ENCODE data around the gene FGF14. TPM values are rescaled to one million over a fixed set of nuclear protein-coding genes. Genes with fewer than 3 reads are reported as not detected.

FGF14 gene
- total RNA-seq, 1 experiment from 2014 or later: 0.02 TPM

GRCh38 chr13:102333320-102334198 lies 68.3 kb downstream of the FGF14 start:
- Histone ChIP-seq H3K27me3 (no peaks in the 10 kb centered on the region), H3K9me3 (replicated peaks) (no peaks in the 10 kb centered on the region), H3K27ac (no peak overlapping the region), H3K4me1 (no peaks in the 10 kb centered on the region), H3K4me3 (no peak overlapping the region), H3K36me3 (no peaks in the 10 kb centered on the region)
- DNase-seq: no peak

GRCh38 chr13:102328909-102329308 lies 72.9 kb downstream of the FGF14 start:
- no peaks in the 10 kb centered on the region for H3K4me1 ChIP-seq
- no peak for DNase-seq
- H3K9me3 ChIP-seq (replicated peaks): no peaks in the 10 kb centered on the region
- no peaks in the 10 kb centered on the region for H3K27me3 ChIP-seq
- H3K36me3 ChIP-seq: no peaks in the 10 kb centered on the region
- H3K4me3 ChIP-seq: no peak overlapping the region
- H3K27ac ChIP-seq: no peak overlapping the region

- Histone ChIP-seq H3K27ac (no peak overlapping the region), H3K4me1 (no peaks in the 10 kb centered on the region)
- no peak for DNase-seq
These were observed 74.7 kb downstream of the FGF14 start for GRCh38 chr13:102327119-102327617.

GRCh38 chr13:102326381-102327118 lies 75.3 kb downstream of the FGF14 start:
- H3K9me3 ChIP-seq (replicated peaks): no peaks in the 10 kb centered on the region
- 0 out of 2 replicates have a peak, but pooled peaks cover 2% of the 10 kb centered on the region for H3K27me3 ChIP-seq
- no peak overlapping the region for H3K4me3 ChIP-seq
- no peak for DNase-seq
- no peaks in the 10 kb centered on the region for H3K36me3 ChIP-seq
- no peak overlapping the region for H3K27ac ChIP-seq
- no peaks in the 10 kb centered on the region for H3K4me1 ChIP-seq

More at GRCh38 chr13:102327119-102327617, 74.7 kb downstream of the FGF14 start:
- no peaks in the 10 kb centered on the region for H3K9me3 ChIP-seq (replicated peaks)
- 0 out of 2 replicates have a peak, but pooled peaks cover 2% of the 10 kb centered on the region for H3K27me3 ChIP-seq
- H3K36me3 ChIP-seq: no peaks in the 10 kb centered on the region
- no peak overlapping the region for H3K4me3 ChIP-seq

GRCh38 chr13:102325321-102325720 lies 76.5 kb downstream of the FGF14 start:
- Histone ChIP-seq H3K27me3 (0 out of 2 replicates have a peak, but pooled peaks cover 2% of the 10 kb centered on the region), H3K4me1 (no peaks in the 10 kb centered on the region), H3K36me3 (no peaks in the 10 kb centered on the region), H3K4me3 (no peak overlapping the region), H3K9me3 (replicated peaks) (no peaks in the 10 kb centered on the region), H3K27ac (no peak overlapping the region)
- no peak for DNase-seq

- Histone ChIP-seq H3K9me3 (replicated peaks) (no peaks in the 10 kb centered on the region), H3K4me3 (no peak overlapping the region), H3K27ac (no peak overlapping the region), H3K36me3 (no peaks in the 10 kb centered on the region), H3K4me1 (no peaks in the 10 kb centered on the region), H3K27me3 (0 out of 2 replicates have a peak, but pooled peaks cover 2% of the 10 kb centered on the region)
- DNase-seq: no peak
These were observed 78.3 kb downstream of the FGF14 start for GRCh38 chr13:102323505-102323904.

GRCh38 chr13:102323012-102323411 lies 78.8 kb downstream of the FGF14 start:
- Histone ChIP-seq H3K27ac (no peak overlapping the region), H3K4me1 (no peaks in the 10 kb centered on the region), H3K36me3 (no peaks in the 10 kb centered on the region), H3K9me3 (replicated peaks) (no peaks in the 10 kb centered on the region), H3K4me3 (no peak overlapping the region), H3K27me3 (0 out of 2 replicates have a peak, but pooled peaks cover 2% of the 10 kb centered on the region)
- no peak for DNase-seq

- no peaks in the 10 kb centered on the region for H3K9me3 ChIP-seq (replicated peaks)
- DNase-seq: no peak
- H3K4me1 ChIP-seq: no peaks in the 10 kb centered on the region
These were observed 79.6 kb downstream of the FGF14 start for GRCh38 chr13:102322211-102322610.

GRCh38 chr13:102318233-102318632 lies 83.6 kb downstream of the FGF14 start:
- Histone ChIP-seq H3K9me3 (replicated peaks) (no peaks in the 10 kb centered on the region), H3K36me3 (no peaks in the 10 kb centered on the region), H3K27ac (no peak overlapping the region), H3K4me3 (no peak overlapping the region), H3K4me1 (no peaks in the 10 kb centered on the region), H3K27me3 (0 out of 2 replicates have a peak, but pooled peaks cover 2% of the 10 kb centered on the region)
- no peak for DNase-seq

More at GRCh38 chr13:102322211-102322610, 79.6 kb downstream of the FGF14 start:
- Histone ChIP-seq H3K27me3 (0 out of 2 replicates have a peak, but pooled peaks cover 2% of the 10 kb centered on the region), H3K36me3 (no peaks in the 10 kb centered on the region), H3K4me3 (no peak overlapping the region), H3K27ac (no peak overlapping the region)

- H3K4me3 ChIP-seq: no peak overlapping the region
- no peaks in the 10 kb centered on the region for H3K4me1 ChIP-seq
- no peak overlapping the region for H3K27ac ChIP-seq
- no peaks in the 10 kb centered on the region for H3K9me3 ChIP-seq (replicated peaks)
- no peak for DNase-seq
- H3K36me3 ChIP-seq: no peaks in the 10 kb centered on the region
- H3K27me3 ChIP-seq: no peaks in the 10 kb centered on the region
These were observed 84.3 kb downstream of the FGF14 start for GRCh38 chr13:102317593-102317992.

GRCh38 chr13:102316732-102317131 lies 85.1 kb downstream of the FGF14 start:
- Histone ChIP-seq H3K27me3 (no peaks in the 10 kb centered on the region), H3K9me3 (replicated peaks) (no peaks in the 10 kb centered on the region), H3K4me1 (no peaks in the 10 kb centered on the region), H3K27ac (no peak overlapping the region), H3K4me3 (no peak overlapping the region), H3K36me3 (no peaks in the 10 kb centered on the region)
- DNase-seq: no peak

GRCh38 chr13:102312841-102313240 lies 89.0 kb downstream of the FGF14 start:
- H3K36me3 ChIP-seq: no peaks in the 10 kb centered on the region
- no peaks in the 10 kb centered on the region; the same call in 1 of the 2 replicates for H3K27me3 ChIP-seq
- no peaks in the 10 kb centered on the region for H3K4me1 ChIP-seq
- no peak overlapping the region for H3K27ac ChIP-seq
- no peak for DNase-seq
- no peak overlapping the region for H3K4me3 ChIP-seq
- no peaks in the 10 kb centered on the region for H3K9me3 ChIP-seq (replicated peaks)

GRCh38 chr13:102311901-102312300 lies 89.9 kb downstream of the FGF14 start:
- H3K4me1 ChIP-seq: no peaks in the 10 kb centered on the region

GRCh38 chr13:102311419-102311796 lies 90.4 kb downstream of the FGF14 start:
- H3K9me3 ChIP-seq (replicated peaks): no peaks in the 10 kb centered on the region
- DNase-seq: no peak
- H3K4me1 ChIP-seq: no peaks in the 10 kb centered on the region
- H3K27ac ChIP-seq: no peak overlapping the region
- no peak overlapping the region for H3K4me3 ChIP-seq
- no peaks in the 10 kb centered on the region; the same call in 1 of the 2 replicates for H3K27me3 ChIP-seq
- H3K36me3 ChIP-seq: no peaks in the 10 kb centered on the region

More at GRCh38 chr13:102311901-102312300, 89.9 kb downstream of the FGF14 start:
- no peaks in the 10 kb centered on the region for H3K9me3 ChIP-seq (replicated peaks)
- no peak for DNase-seq
- no peak overlapping the region for H3K27ac ChIP-seq
- no peaks in the 10 kb centered on the region for H3K36me3 ChIP-seq
- H3K27me3 ChIP-seq: no peaks in the 10 kb centered on the region; the same call in 1 of the 2 replicates
- no peak overlapping the region for H3K4me3 ChIP-seq

All from SJCRH30 (cell line).